Activated CD4-positive, CD25-positive, alpha-beta regulatory T cell (primary cell): ENCODE data around the gene AMBP.
"Not testable (repeated sequence)": the region's sequence is repeated elsewhere in the genome, so short reads cannot be mapped to it uniquely, and the experiment has no call there.

Experiments
- DNase-seq, 4 experiments: peaks; one replicate each; lab custom pipeline; 2025; lab: John Stamatoyannopoulos, UW

AMBP gene

GRCh38 chr9:114050646-114051045 lies 27.5 kb downstream of the AMBP start:
- DNase-seq: no peak

- no peak for DNase-seq
Observed at GRCh38 chr9:114050226-114050568, 27.9 kb downstream of the AMBP start.

GRCh38 chr9:114049441-114050225 lies 28.5 kb downstream of the AMBP start:
- DNase-seq: no peak

- DNase-seq: no peak
Observed at GRCh38 chr9:114048533-114049415, 29.3 kb downstream of the AMBP start.

GRCh38 chr9:114047717-114048116 lies 30.4 kb downstream of the AMBP start:
- DNase-seq: no peak

- DNase-seq: no peak
Observed at GRCh38 chr9:114046875-114047274, 31.2 kb downstream of the AMBP start.

GRCh38 chr9:114046237-114046755 lies 31.8 kb downstream of the AMBP start:
- no peak for DNase-seq

GRCh38 chr9:114043660-114044059 lies 34.4 kb downstream of the AMBP start:
- not testable (repeated sequence) for DNase-seq

- DNase-seq: no peak
Observed at GRCh38 chr9:114039484-114039883, 38.6 kb downstream of the AMBP start.

GRCh38 chr9:114038724-114039313 lies 39.3 kb downstream of the AMBP start:
- DNase-seq: no peak

- no peak for DNase-seq
Observed at GRCh38 chr9:114037961-114038723, 40.0 kb downstream of the AMBP start.

- DNase-seq: no peak
Observed at GRCh38 chr9:114037249-114037648, 40.9 kb downstream of the AMBP start.

GRCh38 chr9:114035845-114036801 lies 42.0 kb downstream of the AMBP start:
- DNase-seq: no peak

GRCh38 chr9:114035221-114035844 lies 42.8 kb downstream of the AMBP start:
- no peak for DNase-seq

GRCh38 chr9:114034661-114035062 lies 43.4 kb downstream of the AMBP start:
- DNase-seq: no peak

GRCh38 chr9:114034196-114034595 lies 43.9 kb downstream of the AMBP start:
- no peak for DNase-seq

- no peak for DNase-seq
Observed at GRCh38 chr9:114033397-114034103, 44.5 kb downstream of the AMBP start.

GRCh38 chr9:114031948-114032840 lies 45.9 kb downstream of the AMBP start:
- DNase-seq: no peak
